GM12878 (cell line): ENCODE data around the gene KAT14.

Source experiments
- CEBPB ChIP-seq, 2 experiments: fragments of 150-350 bp in 1 of 2; IDR thresholded peaks; 2 replicates each; pipeline ENCODE4 v1.6.1; 2012 to 2014; ENCODE audit warnings: low read depth in 2 of 2, low read length in 2 of 2, borderline replicate concordance in 1 of 2, inconsistent platforms in 1 of 2
- TF ChIP-seq, protein P1 (sequence below), 3 experiments: IDR thresholded peaks in 2 of 3; conservative IDR thresholded peaks in 1 of 3; 2 replicates each; pipeline ENCODE4 v1.5.1; 2011; ENCODE audit warnings: low read depth in 3 of 3, low read length in 3 of 3, mild to moderate bottlenecking in 3 of 3, control low read depth in 2 of 3, moderate library complexity in 2 of 3, inconsistent platforms in 1 of 3, mixed read lengths in 1 of 3; ENCODE audit not compliant: control insufficient read depth in 2 of 3, insufficient read depth in 1 of 3; ENCODE audit errors: extremely low read depth in 1 of 3

DNA sequence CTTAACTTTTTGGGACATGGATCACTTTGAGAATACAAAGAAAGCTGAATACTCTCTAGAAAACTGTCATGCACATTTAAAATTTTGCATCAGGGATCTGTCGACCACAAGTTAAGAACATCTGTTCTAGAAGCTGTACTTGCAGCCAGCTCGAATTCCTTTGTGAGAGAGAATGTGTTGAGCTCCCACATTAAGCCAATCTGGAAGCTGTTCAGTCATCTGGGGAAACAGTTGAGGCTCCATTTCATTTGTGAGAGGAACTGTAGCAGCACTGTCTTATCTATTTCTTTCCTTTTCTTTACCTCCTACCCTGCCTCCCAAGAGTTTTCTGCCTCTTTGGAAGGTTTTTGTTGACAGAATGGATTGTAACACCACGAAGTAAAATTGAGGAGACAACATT is 50.8 kb downstream of the KAT14 start:
- TF ChIP-seq CEBPB (IDR thresholded peaks at IDR 0.05; ENCODE audit: borderline replicate concordance in 1 of 2, low read depth in 2 of 2, low read length in 2 of 2) = no peak
- TF ChIP-seq, protein P1, sequence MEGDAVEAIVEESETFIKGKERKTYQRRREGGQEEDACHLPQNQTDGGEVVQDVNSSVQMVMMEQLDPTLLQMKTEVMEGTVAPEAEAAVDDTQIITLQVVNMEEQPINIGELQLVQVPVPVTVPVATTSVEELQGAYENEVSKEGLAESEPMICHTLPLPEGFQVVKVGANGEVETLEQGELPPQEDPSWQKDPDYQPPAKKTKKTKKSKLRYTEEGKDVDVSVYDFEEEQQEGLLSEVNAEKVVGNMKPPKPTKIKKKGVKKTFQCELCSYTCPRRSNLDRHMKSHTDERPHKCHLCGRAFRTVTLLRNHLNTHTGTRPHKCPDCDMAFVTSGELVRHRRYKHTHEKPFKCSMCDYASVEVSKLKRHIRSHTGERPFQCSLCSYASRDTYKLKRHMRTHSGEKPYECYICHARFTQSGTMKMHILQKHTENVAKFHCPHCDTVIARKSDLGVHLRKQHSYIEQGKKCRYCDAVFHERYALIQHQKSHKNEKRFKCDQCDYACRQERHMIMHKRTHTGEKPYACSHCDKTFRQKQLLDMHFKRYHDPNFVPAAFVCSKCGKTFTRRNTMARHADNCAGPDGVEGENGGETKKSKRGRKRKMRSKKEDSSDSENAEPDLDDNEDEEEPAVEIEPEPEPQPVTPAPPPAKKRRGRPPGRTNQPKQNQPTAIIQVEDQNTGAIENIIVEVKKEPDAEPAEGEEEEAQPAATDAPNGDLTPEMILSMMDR (IDR thresholded peaks at IDR 0.05 in 2 of 3, conservative IDR thresholded peaks at IDR 0.05 in 1 of 3; ENCODE audit: control insufficient read depth in 2 of 3, extremely low read depth in 1 of 3, insufficient read depth in 1 of 3, low read depth in 3 of 3, low read length in 3 of 3) = no peak
